ENCODE results near the gene SEZ6L2. TPM values are rescaled to one million over a fixed set of nuclear protein-coding genes. Genes with fewer than 3 reads are reported as not detected.

SEZ6L2 gene
- total and polyA plus RNA-seq, 2 of the 8 experiments (the other 6 are each of a cell fraction or from before 2014, with no cell fraction given), result 43.5 to 47.7 TPM

- Histone ChIP-seq H4K8ac (ENCODE audit: extremely low read depth, insufficient read depth, low read length) (no peak overlapping the region), H3K4me2 (ENCODE audit: insufficient read depth in 1 of 2, low read depth in 2 of 2, low read length in 2 of 2) (no peak overlapping the region), H2BK5ac (ENCODE audit: low read depth, low read length) (no peak overlapping the region), H2AK5ac (ENCODE audit: low read depth, low read length) (no peak overlapping the region), H2BK15ac (ENCODE audit: low read length) (no peak overlapping the region), H3K79me2 (ENCODE audit: control insufficient read depth in 1 of 2, insufficient read depth in 2 of 2, low read length in 2 of 2) (no peaks in the 10 kb centered on the region), H3K14ac (ENCODE audit: insufficient read length) (no peak overlapping the region), H3K4me3 (ENCODE audit: extremely low read depth in 1 of 4, insufficient read depth in 2 of 4, low read depth in 3 of 4, low read length in 4 of 4) (no peak overlapping the region), H2BK120ac (replicated peaks; ENCODE audit: low read depth, low read length) (no peak overlapping the region), H2BK20ac (ENCODE audit: low read length) (no peak overlapping the region), H4K20me1 (replicated peaks in 1 of 2; ENCODE audit: control insufficient read depth in 1 of 2, insufficient read depth in 2 of 2, low read length in 2 of 2) (peaks cover 0 to 5% of the 10 kb centered on the region in 2 experiments), H3K23me2 (ENCODE audit: low read depth, low read length) (no peaks in the 10 kb centered on the region), H3K79me1 (ENCODE audit: low read depth, low read length) (no peaks in the 10 kb centered on the region), H3K9me3 (ENCODE audit: insufficient read depth in 2 of 2, low read depth in 1 of 2, low read length in 1 of 2) (no peaks in the 10 kb centered on the region), H4K91ac (replicated peaks; ENCODE audit: insufficient read length, low read length) (no peak overlapping the region), H3K18ac (ENCODE audit: extremely low read depth, low read length) (no peak overlapping the region), H3K23ac (ENCODE audit: insufficient read length) (no peak overlapping the region), H3K27me3 (replicated peaks in 1 of 4; ENCODE audit: control insufficient read depth in 3 of 4, extremely low read depth in 1 of 4, insufficient read depth in 3 of 4, low read length in 3 of 4) (no peaks in the 10 kb centered on the region), H3K4ac (replicated peaks; ENCODE audit: insufficient read length, low read depth, low read length) (no peak overlapping the region), H3K27ac (ENCODE audit: low read depth, low read length) (no peak overlapping the region), H3K4me1 (replicated peaks in 1 of 4; ENCODE audit: control insufficient read depth in 3 of 4, insufficient read depth in 4 of 4, low read length in 3 of 4) (peaks cover 0 to 6% (median 2%) of the 10 kb centered on the region in 4 experiments; a peak in 3 of 7 replicates), H2BK12ac (ENCODE audit: low read depth, low read length) (no peak overlapping the region; the same call in 1 of the 2 replicates), H3K56ac (replicated peaks; ENCODE audit: insufficient read length, low read depth, low read length) (no peak overlapping the region), H4K5ac (ENCODE audit: insufficient read length, low read depth, low read length) (no peak overlapping the region), H2AFZ (ENCODE audit: low read length) (no peak overlapping the region), H3K36me3 (ENCODE audit: control insufficient read depth in 2 of 4, insufficient read depth in 4 of 4, low read length in 3 of 4) (no peaks in the 10 kb centered on the region; a peak in 2 of 8 replicates), H3K9ac (replicated peaks in 1 of 4; ENCODE audit: extremely low read depth in 1 of 4, low read depth in 3 of 4, low read length in 3 of 4) (no peak overlapping the region)
- TF ChIP-seq CTCF (IDR thresholded peaks at IDR 0.05; ENCODE audit: control extremely low read depth in 1 of 3, insufficient read depth in 1 of 3, low read depth in 1 of 3, low read length in 3 of 3) (peak; percentile 5 to 11 (median 9); a peak in 2 of 4 replicates), RAD21 (IDR thresholded peaks at IDR 0.05 in 1 of 2, conservative IDR thresholded peaks at IDR 0.05 in 1 of 2; ENCODE audit: low read depth in 2 of 2, low read length in 2 of 2) (peak; percentile 3 to 15; a peak in 2 of 4 replicates), TAF1 (IDR thresholded peaks at IDR 0.05; ENCODE audit: low read depth, low read length) (no peak), SRF (IDR thresholded peaks at IDR 0.05; ENCODE audit: low read depth, low read length) (no peak), SIRT6 (IDR thresholded peaks at IDR 0.05; ENCODE audit: low read length) (no peak)
- FAIRE-seq, result no peak
- WGBS, 2 experiments (ENCODE audit: extremely low coverage in 1 of 2, insufficient coverage in 1 of 2, insufficient read length in 1 of 2, insufficient replicate concordance in 2 of 2, low coverage in 1 of 2, low lambda C conversion rate in 2 of 2, missing lambda C conversion rate in 1 of 2), result 85% methylated on average over 20 of the region's 20 CpGs; no CpG with 5 or more reads in 1 of the 2 experiments
- DNase-seq (ENCODE audit: low read depth in 1 of 2, low spot score in 2 of 2), result peak in 1 of 2 experiments; percentile 45
- ChIA-PET CTCF (ENCODE audit: partially characterized antibody) (interaction anchor here (0.8 to 2.4 kb wide), 13 partner anchors 10 to 92 kb away, joined by 3 to 14 read pairs (median 3); partner anchors contain the start of genes ASPHD1 and MVP), POLR2A (ENCODE audit: partially characterized antibody) (interaction anchor here (0.7 to 6.4 kb wide), 9 partner anchors 11 to 294 kb away, joined by 3 to 52 read pairs (median 5); partner anchors contain the start of genes ASPHD1, KCTD13, SEZ6L2 and TAOK2)
Measured at GRCh38 chr16:29910819-29911675, 11.7 kb upstream of the SEZ6L2 start.
